Stimulated activated memory B cell treated with anti-CD40 and anti-IgM and Interleukin-4, amounts not matched to agents 10 μg/mL and 1 μg/mL and 100 μg/mL, for 72 hours (primary cell): ENCODE data around the gene ANKMY1.

ENCODE experiments used
- ATAC-seq: fragments of 150-1000 bp; cut with Tn5 transposase; 2 replicates; pipeline ENCODE4 v1.10.0; 2021
- H3K27ac Mint-ChIP-seq: one replicate; pipeline ENCODE4 v1.8.0; 2022; ENCODE audit warnings: mild to moderate bottlenecking, mixed read lengths
- H3K27me3 Mint-ChIP-seq: one replicate; pipeline ENCODE4 v1.8.0; 2022; ENCODE audit warnings: mixed read lengths
- H3K36me3 Mint-ChIP-seq: one replicate; pipeline ENCODE4 v1.8.0; 2022; ENCODE audit warnings: mixed read lengths
- H3K4me1 Mint-ChIP-seq: one replicate; pipeline ENCODE4 v1.8.0; 2022; ENCODE audit warnings: mixed read lengths
- H3K4me3 Mint-ChIP-seq: one replicate; pipeline ENCODE4 v1.8.0; 2022; ENCODE audit warnings: mild to moderate bottlenecking, moderate library complexity, mixed read lengths
- H3K9me3 Mint-ChIP-seq: one replicate; pipeline ENCODE4 v1.8.0; 2022; ENCODE audit warnings: mixed read lengths

ANKMY1 gene

GRCh38 chr2:240577281-240578109 lies 19.7 kb upstream of the ANKMY1 start:
- H3K36me3 Mint-ChIP-seq: peaks cover 66% of the 10 kb centered on the region
- H3K27ac Mint-ChIP-seq: no peak overlapping the region
- peaks cover 34% of the 10 kb centered on the region for H3K4me1 Mint-ChIP-seq
- H3K27me3 Mint-ChIP-seq: no peaks in the 10 kb centered on the region
- H3K9me3 Mint-ChIP-seq: no peaks in the 10 kb centered on the region
- no peak for ATAC-seq
- no peak overlapping the region for H3K4me3 Mint-ChIP-seq

GRCh38 chr2:240576436-240577205 lies 18.8 kb upstream of the ANKMY1 start:
- peaks cover 26% of the 10 kb centered on the region for H3K4me1 Mint-ChIP-seq
- peaks cover 57% of the 10 kb centered on the region for H3K36me3 Mint-ChIP-seq
- no peaks in the 10 kb centered on the region for H3K9me3 Mint-ChIP-seq
- no peak for ATAC-seq
- H3K27me3 Mint-ChIP-seq: no peaks in the 10 kb centered on the region
- H3K4me3 Mint-ChIP-seq: no peak overlapping the region
- H3K27ac Mint-ChIP-seq: no peak overlapping the region

- Mint-ChIP-seq H3K27ac (no peak overlapping the region), H3K4me1 (peaks cover 30% of the 10 kb centered on the region), H3K4me3 (no peak overlapping the region), H3K27me3 (no peaks in the 10 kb centered on the region), H3K36me3 (peaks cover 53% of the 10 kb centered on the region), H3K9me3 (no peaks in the 10 kb centered on the region)
- no peak for ATAC-seq
Measured at GRCh38 chr2:240576036-240576435, 18.2 kb upstream of the ANKMY1 start.

DNA sequence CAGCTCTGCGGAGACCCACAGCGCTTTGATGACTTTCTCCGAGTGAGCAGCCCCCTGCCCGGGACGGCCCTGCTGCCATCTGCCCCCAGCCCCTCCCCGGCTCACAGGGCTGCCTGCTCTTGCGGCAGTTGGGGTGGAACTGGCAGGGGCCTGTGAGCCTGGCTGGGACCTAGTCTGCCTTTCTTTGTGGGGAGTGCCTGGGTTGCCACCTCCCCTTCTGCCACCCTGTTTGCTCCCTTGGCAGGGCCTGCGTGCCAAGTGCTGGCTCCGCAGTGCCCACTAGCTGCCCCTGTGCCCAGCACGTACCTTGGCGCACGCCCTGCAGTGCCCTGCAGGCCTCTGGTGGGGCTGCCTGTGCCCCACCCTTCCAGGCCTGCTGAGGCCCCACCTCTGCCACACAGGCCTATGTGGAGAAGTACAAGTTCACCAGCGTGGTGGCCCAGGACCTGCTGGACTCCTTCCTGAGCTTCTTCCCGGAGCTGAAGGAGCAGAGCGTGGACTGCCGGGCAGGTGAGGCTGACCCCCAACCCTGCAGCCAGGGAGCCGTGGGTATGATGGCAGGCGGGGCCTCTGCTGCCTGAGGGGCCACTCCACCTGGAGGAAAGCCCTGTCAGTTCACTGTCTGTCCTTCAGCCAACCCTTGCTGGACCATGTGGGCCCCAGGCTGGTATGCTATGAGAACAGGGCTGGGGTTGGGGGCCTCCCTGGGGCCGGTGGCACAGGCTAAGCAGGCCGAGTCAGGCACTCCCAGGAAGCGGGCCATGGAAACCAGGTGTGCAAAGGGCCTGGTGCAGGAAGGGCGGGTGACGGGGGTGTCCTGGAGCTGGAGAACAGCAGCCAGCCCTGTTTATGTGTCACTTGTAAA lies 17.5 kb upstream of the ANKMY1 start:
- ATAC-seq: no peak
- no peaks in the 10 kb centered on the region for H3K27me3 Mint-ChIP-seq
- H3K27ac Mint-ChIP-seq: no peak overlapping the region
- no peaks in the 10 kb centered on the region for H3K9me3 Mint-ChIP-seq
- peaks cover 33% of the 10 kb centered on the region for H3K4me1 Mint-ChIP-seq
- H3K36me3 Mint-ChIP-seq: peaks cover 52% of the 10 kb centered on the region
- no peak overlapping the region for H3K4me3 Mint-ChIP-seq

DNA sequence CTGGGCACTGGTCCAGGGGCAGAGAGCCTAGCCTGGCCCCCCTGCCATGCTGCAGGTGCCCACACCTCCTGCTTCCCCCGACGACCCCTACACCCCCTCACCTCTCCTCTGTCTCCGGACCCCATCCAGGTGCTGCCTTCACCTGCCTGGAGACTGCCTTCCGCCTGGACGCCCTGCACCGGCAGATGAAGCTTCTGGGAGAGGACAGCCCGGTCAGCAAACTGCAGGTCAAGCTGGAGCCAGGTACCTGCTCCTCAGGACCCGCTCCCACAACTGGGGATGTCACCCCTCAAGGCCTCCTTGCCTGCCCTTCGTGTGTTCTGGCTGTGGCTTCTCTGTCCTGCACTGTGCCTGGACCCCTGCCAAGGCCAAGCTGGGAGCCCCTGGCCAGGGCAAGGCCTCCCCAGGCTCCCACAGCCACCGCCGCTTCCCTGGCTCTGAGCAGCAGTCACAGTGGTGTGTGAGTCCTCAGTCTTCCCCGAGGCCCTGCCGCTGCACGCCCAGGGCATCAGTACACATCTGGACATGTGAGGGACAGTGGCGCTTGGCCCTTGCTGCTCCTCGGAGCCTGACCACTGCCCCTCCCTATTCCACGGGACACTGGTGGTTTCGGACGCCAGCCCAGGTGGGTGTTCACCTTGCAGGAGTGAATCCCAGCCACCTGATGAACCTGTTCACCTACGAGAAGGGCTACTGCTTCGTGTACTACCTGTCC lies 16.8 kb upstream of the ANKMY1 start:
- H3K4me1 Mint-ChIP-seq: peaks cover 33% of the 10 kb centered on the region

GRCh38 chr2:240573516-240574385 lies 16.0 kb upstream of the ANKMY1 start:
- Mint-ChIP-seq H3K9me3 (no peaks in the 10 kb centered on the region), H3K4me1 (peaks cover 31% of the 10 kb centered on the region), H3K27me3 (no peaks in the 10 kb centered on the region), H3K27ac (no peak overlapping the region), H3K36me3 (peaks cover 37% of the 10 kb centered on the region), H3K4me3 (no peak overlapping the region)
- ATAC-seq: no peak

More for the DNA sequence above, 16.8 kb upstream of the ANKMY1 start:
- Mint-ChIP-seq H3K27me3 (no peaks in the 10 kb centered on the region), H3K36me3 (peaks cover 45% of the 10 kb centered on the region), H3K27ac (no peak overlapping the region), H3K4me3 (no peak overlapping the region), H3K9me3 (no peaks in the 10 kb centered on the region)
- ATAC-seq: no peak

GRCh38 chr2:240573071-240573515 lies 15.3 kb upstream of the ANKMY1 start:
- no peak for ATAC-seq
- Mint-ChIP-seq H3K27me3 (no peaks in the 10 kb centered on the region), H3K27ac (no peak overlapping the region), H3K4me3 (no peak overlapping the region), H3K4me1 (peaks cover 27% of the 10 kb centered on the region), H3K9me3 (no peaks in the 10 kb centered on the region), H3K36me3 (peaks cover 30% of the 10 kb centered on the region)

GRCh38 chr2:240572141-240573031 lies 14.6 kb upstream of the ANKMY1 start:
- Mint-ChIP-seq H3K9me3 (no peaks in the 10 kb centered on the region), H3K4me1 (peaks cover 34% of the 10 kb centered on the region), H3K4me3 (no peak overlapping the region), H3K36me3 (peaks cover 26% of the 10 kb centered on the region), H3K27me3 (no peaks in the 10 kb centered on the region), H3K27ac (no peak overlapping the region)
- ATAC-seq: no peak

DNA sequence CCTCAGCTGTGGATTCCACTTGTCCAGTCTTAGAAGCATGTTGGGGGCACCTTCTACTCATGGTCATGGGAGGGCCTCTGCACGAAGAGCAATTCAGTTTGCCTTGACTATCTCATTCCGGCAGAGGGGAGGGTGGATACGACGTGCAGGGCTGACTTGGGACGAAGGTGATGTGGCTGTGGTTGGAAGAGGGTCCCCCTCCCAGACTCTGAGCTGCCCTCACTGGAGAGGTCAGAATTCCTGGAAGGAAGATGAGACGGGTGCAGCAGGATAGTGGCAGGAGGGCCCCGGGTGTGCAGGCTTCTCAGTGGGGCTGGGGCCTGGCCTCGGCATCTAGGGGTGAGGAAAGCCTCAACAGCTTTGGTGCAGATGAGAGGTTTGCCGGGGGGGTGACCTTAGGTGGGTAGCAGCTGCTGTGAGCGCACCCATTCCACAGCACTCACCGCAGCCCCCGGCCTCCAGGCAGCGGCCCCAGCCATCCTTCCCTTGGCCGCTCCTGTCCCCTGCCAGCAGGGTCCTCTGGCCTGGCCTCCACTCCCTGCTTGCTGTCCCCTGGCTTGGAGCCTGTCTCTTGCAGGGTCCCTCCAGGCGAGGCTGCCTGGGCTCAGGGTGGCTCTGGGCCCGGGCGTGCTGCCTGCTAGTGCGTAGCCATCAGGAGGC lies 13.7 kb upstream of the ANKMY1 start:
- Mint-ChIP-seq H3K4me1 (peaks cover 43% of the 10 kb centered on the region), H3K27ac (no peak overlapping the region), H3K27me3 (no peaks in the 10 kb centered on the region), H3K36me3 (peaks cover 20% of the 10 kb centered on the region), H3K4me3 (no peak overlapping the region), H3K9me3 (no peaks in the 10 kb centered on the region)
- ATAC-seq: no peak

DNA sequence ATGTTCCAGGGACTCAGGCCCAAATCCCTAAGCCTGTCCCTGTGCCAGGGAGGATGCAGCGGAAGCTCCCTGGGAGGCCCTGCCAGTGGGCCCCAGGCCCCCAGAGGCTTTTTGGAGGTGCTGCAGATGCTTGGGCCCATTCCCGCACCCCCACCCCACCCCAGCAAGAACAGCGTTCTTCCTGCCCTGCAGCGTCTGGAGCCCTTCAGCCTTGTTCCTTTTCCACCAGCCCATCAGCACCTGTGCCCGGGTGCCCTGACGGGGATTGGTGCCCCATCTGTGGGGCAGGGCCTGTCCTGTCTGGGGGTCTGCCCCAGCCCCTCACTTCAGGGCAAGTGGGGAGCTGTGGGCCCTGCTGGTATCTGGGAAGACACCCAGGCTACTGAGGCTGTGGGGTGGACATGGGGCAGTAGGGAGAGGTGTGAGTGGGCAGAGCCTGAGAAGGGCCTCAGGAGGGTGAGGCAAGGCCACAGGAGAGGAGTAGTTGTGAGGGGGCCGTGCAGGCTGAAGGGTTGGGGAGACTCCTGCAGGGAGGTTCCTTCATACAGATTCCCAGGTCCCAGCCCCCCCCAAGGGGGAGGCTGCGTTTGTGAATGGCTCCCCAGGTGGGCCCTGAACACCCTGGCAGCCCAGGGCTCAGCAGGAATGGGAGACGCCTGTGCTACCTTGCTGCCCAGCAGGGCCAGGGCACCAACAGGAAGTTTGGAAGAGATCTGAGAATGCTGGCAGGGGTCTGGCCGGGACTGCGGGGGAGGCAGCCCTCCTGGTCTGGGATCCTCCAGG lies 12.9 kb upstream of the ANKMY1 start:
- H3K4me1 Mint-ChIP-seq: peaks cover 50% of the 10 kb centered on the region
- H3K9me3 Mint-ChIP-seq: no peaks in the 10 kb centered on the region
- H3K4me3 Mint-ChIP-seq: peak overlapping the region; percentile 12
- ATAC-seq: no peak
- H3K27ac Mint-ChIP-seq: no peak overlapping the region
- H3K27me3 Mint-ChIP-seq: no peaks in the 10 kb centered on the region
- peaks cover 20% of the 10 kb centered on the region for H3K36me3 Mint-ChIP-seq

DNA sequence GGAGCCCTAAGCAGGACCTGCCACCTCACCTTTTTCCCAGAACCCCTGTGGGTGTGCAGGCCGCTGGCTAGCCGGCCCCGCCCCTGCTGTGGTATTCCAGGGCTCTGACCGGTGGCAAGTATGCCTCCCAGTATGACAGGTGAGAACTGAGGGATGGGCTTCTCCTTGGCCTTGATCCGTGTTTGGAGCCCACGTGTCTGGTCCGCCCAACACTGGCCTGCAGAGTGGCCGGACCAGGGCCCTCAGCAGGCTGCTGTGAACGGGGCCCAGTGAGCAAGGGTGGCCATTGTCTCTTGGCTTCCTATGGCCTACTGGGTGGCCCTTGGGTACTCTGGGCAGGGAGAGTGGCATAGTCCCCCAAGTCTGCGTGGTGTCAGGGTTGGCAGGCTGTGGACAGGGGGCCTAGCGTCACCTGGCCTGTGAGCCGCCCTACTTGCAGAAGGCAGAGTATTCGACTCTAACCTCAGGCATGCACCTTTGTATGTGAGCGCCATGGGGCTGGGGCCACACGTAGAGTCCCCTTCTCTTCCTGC lies 12.3 kb upstream of the ANKMY1 start:
- peaks cover 57% of the 10 kb centered on the region for H3K4me1 Mint-ChIP-seq
- H3K9me3 Mint-ChIP-seq: no peaks in the 10 kb centered on the region
- no peaks in the 10 kb centered on the region for H3K27me3 Mint-ChIP-seq
- H3K4me3 Mint-ChIP-seq: peak overlapping the region; percentile 8
- ATAC-seq: no peak
- H3K27ac Mint-ChIP-seq: no peak overlapping the region
- H3K36me3 Mint-ChIP-seq: peaks cover 14% of the 10 kb centered on the region

DNA sequence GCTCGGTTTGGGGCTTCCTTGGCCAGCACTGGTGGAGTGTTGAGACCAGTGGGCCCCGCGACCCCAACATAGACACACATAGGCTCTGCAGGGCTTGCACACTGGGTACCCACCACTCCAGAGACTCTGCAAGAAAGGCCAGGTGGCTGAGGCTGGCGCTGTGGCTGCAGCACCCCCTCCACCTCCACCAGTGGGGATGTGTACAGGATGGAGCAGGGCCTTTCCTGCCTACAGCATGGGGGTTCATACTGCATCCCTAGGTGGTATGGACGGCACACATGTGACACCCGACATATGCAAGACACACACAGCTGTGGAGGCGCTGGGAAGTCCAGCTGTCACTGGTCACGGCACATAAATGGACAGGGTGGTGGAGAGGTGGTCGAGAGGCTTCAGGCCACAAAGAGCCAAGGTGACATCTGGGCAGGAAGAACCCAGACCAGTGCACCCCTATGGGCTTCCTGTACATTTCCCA lies 11.8 kb upstream of the ANKMY1 start:
- peaks cover 62% of the 10 kb centered on the region for H3K4me1 Mint-ChIP-seq
- H3K9me3 Mint-ChIP-seq: no peaks in the 10 kb centered on the region
- no peaks in the 10 kb centered on the region for H3K27me3 Mint-ChIP-seq
- ATAC-seq: no peak
- peaks cover 14% of the 10 kb centered on the region for H3K36me3 Mint-ChIP-seq
- peak overlapping the region; percentile 88 for H3K4me3 Mint-ChIP-seq
- H3K27ac Mint-ChIP-seq: peak overlapping the region; percentile 79
